Heart left ventricle (tissue), 13 donors: Measurements from ENCODE around the gene TMEM258.

Experiments
- CTCF ChIP-seq, 12 donors: fragments of 200-600 bp; sonication (generic) in 4 of 12; IDR thresholded peaks; one replicate each; pipeline versions ENCODE4 v1.5.0 to v1.8.0; 2018 to 2022; ENCODE audit warnings: antibody characterized with exemption in 12 of 12, mild to moderate bottlenecking in 5 of 12
- POLR2A ChIP-seq, 2 donors: fragments of 450-650 bp; IDR thresholded peaks; one replicate each; pipeline ENCODE4 v1.6.1; 2017; ENCODE audit warnings: antibody characterized with exemption in 2 of 2, mild to moderate bottlenecking in 2 of 2, moderate library complexity in 2 of 2
- donor health status: ischemic (EF 13 %, LVEDD 7.1; RV severe dilation, severe dysfunction).
- donor health status: DM: no; HTN: yes; CAD: no.
- donor health status: DM: no; HTN: no; CAD: no.
- donor health status: ischemic (EF 25% LVEDD 6.9; RV normal size, moderate dysfunction).
- donor health status: ischemic (EF 25% LVEDD 5.7; RV mildly dilated, moderate dysfunction).
- donor health status: ischemic (EF 35%, LVEDD 5.7; RV mildly dilated, moderate dysfunction).
- donor health status: nonischemic (EF 11% LVEDD 7.7; RV severe dilation, severe dysfunction).
- donor health status: DM: yes; HTN: yes; CAD: no.
- donor health status: PGD.
- donor health status: ischemic (EF 29% LVEDD 5.4; RV normal size, mild dysfunction).
- donor health status: nonischemic (EF 23%, LVEDD 6.1; RV moderate dilation, normal function).

- TF ChIP-seq CTCF (IDR thresholded peaks at IDR 0.05) (no peak), POLR2A (IDR thresholded peaks at IDR 0.05) (no peak)
Observed at GRCh38 chr11:61828379-61828628, 35.9 kb upstream of the TMEM258 start.
